HCT116 (cell line): ENCODE results near the gene ZNF785. TPM values are rescaled to one million over a fixed set of nuclear protein-coding genes. Genes with fewer than 3 reads are reported as not detected.
A peak's percentile ranks its signal among the peaks of the same experiment; 100 is the strongest.
"Not testable (repeated sequence)": the region's sequence is repeated elsewhere in the genome, so short reads cannot be mapped to it uniquely, and the experiment has no call there.

Experiments
- ATAC-seq: fragments of 200-7000 bp; cut with Tn5 transposase; 2 replicates; pipeline ENCODE4 v1.9.1; 2020; ENCODE audit warnings: mild to moderate bottlenecking, moderate library complexity
- BruUV-seq: library from RNA; stranded (reverse); fragments of 400-500 nt; replicated peaks from 2 replicates; lab custom pipeline; 2021; lab: Mats Ljungman, UMichigan
- CTCF ChIA-PET: fragments of 300-600 bp; sonication (Branson Sonifier 250); formaldehyde crosslinking; loops from one replicate; lab custom pipeline; 2021; ENCODE audit warnings: antibody characterized with exemption; lab: Charles Lee
- POLR2A ChIA-PET: fragments of 300-600, 350-600 bp; sonication (Branson Sonifier 250); formaldehyde crosslinking; loops from one replicate; lab custom pipeline; 2021; ENCODE audit warnings: antibody characterized with exemption; lab: Charles Lee
- RAD21 ChIA-PET, 2 experiments: fragments of 300-600 bp; sonication (Branson Sonifier 250); formaldehyde crosslinking; loops; one replicate each; lab custom pipeline; 2023; ENCODE audit warnings: low total read pairs in 2 of 2; ENCODE audit not compliant: uncharacterized antibody in 2 of 2, unreplicated experiment in 2 of 2, low non-redundant PET in 1 of 2; lab: Charles Lee
- DNase-seq: peaks from one replicate; pipeline ENCODE4 v3.0.0-alpha.2; 2010; ENCODE audit warnings: low read depth, low spot score
- H2AFZ ChIP-seq: fragments of 200-600 bp; shearing (Covaris generic), sonication (generic); 2 replicates; pipeline ENCODE4 v1.6.1; 2017; ENCODE audit warnings: low read depth, mixed run types, mixed read lengths, antibody characterized with exemption, low read length; ENCODE audit not compliant: poor library complexity, severe bottlenecking
- H3K27ac ChIP-seq: 2 replicates; pipeline ENCODE4 v1.5.1; 2012; ENCODE audit warnings: low read depth, low read length
- H3K27me3 ChIP-seq: fragments of 200-600 bp; sonication (generic); 2 replicates; pipeline ENCODE4 v1.6.1; 2016; ENCODE audit warnings: mixed run types, low read length, mixed read lengths; ENCODE audit not compliant: insufficient read depth
- H3K36me3 ChIP-seq, 2 experiments: fragments of 200-500 bp in 1 of 2; fragments of 200-600 bp in 1 of 2; sonication (Bioruptor generic) in 1 of 2; sonication (generic) in 1 of 2; 2 replicates each; pipeline versions ENCODE4 v1.5.1 to v1.6.1; 2014 to 2016; ENCODE audit warnings: low read length in 2 of 2, inconsistent platforms in 1 of 2, mixed read lengths in 1 of 2, mixed run types in 1 of 2; ENCODE audit not compliant: insufficient read depth in 2 of 2, control insufficient read depth in 1 of 2
- H3K4me1 ChIP-seq, 2 experiments: fragments of 200-600 bp in 1 of 2; sonication (generic) in 1 of 2; 2 replicates each; pipeline versions ENCODE4 v1.5.1 to v1.6.1; 2012 to 2017; ENCODE audit warnings: low read length in 2 of 2, inconsistent platforms in 1 of 2, mild to moderate bottlenecking in 1 of 2, mixed read lengths in 1 of 2, mixed run types in 1 of 2, moderate library complexity in 1 of 2; ENCODE audit not compliant: insufficient read depth in 2 of 2, control insufficient read depth in 1 of 2
- H3K4me2 ChIP-seq: fragments of 200-600 bp; sonication (generic); 2 replicates; pipeline ENCODE4 v1.6.1; 2017; ENCODE audit warnings: mixed run types, low read length, mixed read lengths
- H3K4me3 ChIP-seq, 2 experiments: fragments of 200-600 bp in 1 of 2; sonication (generic) in 1 of 2; replicated peaks in 1 of 2; 2 replicates each; pipeline ENCODE4 v1.5.1; 2011 to 2016; ENCODE audit warnings: low read length in 2 of 2, control low read depth in 1 of 2, low read depth in 1 of 2, mild to moderate bottlenecking in 1 of 2, mixed read lengths in 1 of 2, mixed run types in 1 of 2
- H3K79me2 ChIP-seq: fragments of 200-600 bp; sonication (generic); 2 replicates; pipeline ENCODE4 v1.6.1; 2017; ENCODE audit warnings: mild to moderate bottlenecking, mixed run types, low read length, moderate library complexity, mixed read lengths; ENCODE audit not compliant: insufficient read depth
- H3K9ac ChIP-seq: fragments of 200-600 bp; sonication (generic); 2 replicates; pipeline ENCODE4 v1.6.1; 2016; ENCODE audit warnings: low read length, mixed read lengths
- H3K9me2 ChIP-seq: fragments of 200-600 bp; sonication (generic), shearing (Covaris generic); 2 replicates; pipeline ENCODE4 v1.6.1; 2017; ENCODE audit warnings: mixed run types, mild to moderate bottlenecking, moderate library complexity; ENCODE audit not compliant: insufficient read depth
- H3K9me3 ChIP-seq, 2 experiments: fragments of 200-500 bp in 1 of 2; fragments of 200-600 bp in 1 of 2; sonication (Bioruptor generic) in 1 of 2; sonication (generic) in 1 of 2; 2 replicates each; pipeline ENCODE4 v1.6.1; 2014 to 2017; ENCODE audit warnings: low read length in 2 of 2, mixed read lengths in 2 of 2, inconsistent platforms in 1 of 2, low read depth in 1 of 2, mild to moderate bottlenecking in 1 of 2, mixed run types in 1 of 2, moderate library complexity in 1 of 2; ENCODE audit not compliant: control insufficient read depth in 1 of 2, insufficient read depth in 1 of 2
- H4K20me1 ChIP-seq: fragments of 200-600 bp; sonication (generic), shearing (Covaris generic); 2 replicates; pipeline ENCODE4 v1.6.1; 2017; ENCODE audit warnings: mixed run types, mild to moderate bottlenecking, moderate library complexity; ENCODE audit not compliant: insufficient read depth
- CEBPB ChIP-seq: IDR thresholded peaks from 2 replicates; pipeline ENCODE4 v1.6.1; 2012; ENCODE audit warnings: low read depth
- ELF1 ChIP-seq: IDR thresholded peaks from 2 replicates; pipeline ENCODE4 v1.6.1; 2012; ENCODE audit warnings: low read depth, borderline replicate concordance
- POLR2AphosphoS5 ChIP-seq: IDR thresholded peaks from 2 replicates; pipeline ENCODE4 v1.6.1; 2011; ENCODE audit warnings: mild to moderate bottlenecking, low read depth, low read length, moderate library complexity
- SIN3A ChIP-seq: IDR thresholded peaks from 2 replicates; pipeline ENCODE4 v1.6.1; 2012; ENCODE audit warnings: low read depth
- ZFX ChIP-seq: fragments of 450-650 bp; IDR thresholded peaks from 2 replicates; pipeline ENCODE4 v1.6.1; 2017
- intact Hi-C: fragments of 100-400 bp; cut with micrococcal nuclease; formaldehyde crosslinking; loops from 2 replicates; pipeline ENCODE4 v1.10.0; 2022
- total RNA-seq: library from RNA; stranded (reverse); gene quantifications from one replicate; pipeline ENCODE4 v1.2.1, GENCODE V29; 2021; ENCODE audit not compliant: unreplicated experiment
- TF ChIP-seq, protein P1 (sequence below), 3 experiments: fragments of 200-600 bp in 1 of 3; sonication (generic) in 1 of 3; IDR thresholded peaks in 2 of 3; conservative IDR thresholded peaks in 1 of 3; 2 replicates each; pipeline ENCODE4 v1.5.1; 2012 to 2017; ENCODE audit warnings: low read depth in 2 of 3, low read length in 2 of 3, antibody characterized with exemption in 1 of 3, borderline replicate concordance in 1 of 3, control low read depth in 1 of 3, mild to moderate bottlenecking in 1 of 3, mixed read lengths in 1 of 3, mixed run types in 1 of 3, moderate library complexity in 1 of 3; ENCODE audit not compliant: insufficient read depth in 1 of 3

ZNF785 gene
- total RNA-seq, 1 experiment from 2014 or later, result 0.15 TPM

DNA sequence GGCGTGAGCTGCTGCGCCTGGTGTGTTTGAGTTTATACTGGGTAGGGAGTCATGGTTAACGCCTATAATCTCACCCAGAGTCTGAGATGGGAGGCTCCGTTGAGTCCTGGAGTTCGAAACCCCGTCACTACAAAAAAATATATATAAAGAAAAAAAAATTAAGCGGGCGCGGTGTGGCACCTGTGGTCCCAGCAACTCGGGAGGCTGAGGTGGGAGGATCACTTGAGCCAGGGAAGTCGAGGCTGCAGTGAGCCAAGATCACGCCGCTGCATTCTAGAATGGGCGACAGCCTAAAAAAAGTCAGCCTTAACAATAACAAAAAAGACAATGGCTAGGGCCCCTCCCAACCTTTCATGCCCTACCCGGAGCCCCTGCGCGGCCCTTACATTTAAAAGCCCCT, 48.0 kb upstream of the ZNF785 start:
- POLR2A ChIA-PET, result interaction anchor here (0.8 to 1.4 kb wide), 8 partner anchors 17 to 262 kb away, joined by 3 to 12 read pairs (median 4); partner anchors contain the start of genes DCTPP1, PRR14, ZNF689 and ZNF747
- Histone ChIP-seq H3K4me1 (peaks cover 8 to 41% of the 10 kb centered on the region in 2 experiments; a peak in 3 of 4 replicates), H2AFZ (no peak overlapping the region), H3K9ac (peak overlapping the region; percentile 98), H3K9me3 (no peaks in the 10 kb centered on the region), H3K4me2 (peak overlapping the region; percentile 90), H3K27ac (peak overlapping the region; percentile 89), H3K36me3 (no peaks in the 10 kb centered on the region), H3K79me2 (peaks cover 13% of the 10 kb centered on the region), H4K20me1 (no peaks in the 10 kb centered on the region), H3K9me2 (no peaks in the 10 kb centered on the region), H3K27me3 (no peaks in the 10 kb centered on the region), H3K4me3 (peak overlapping the region; percentile 76 to 88)
- intact Hi-C loops, result no loop called here
- DNase-seq, result no peak
- BruUV-seq, result TSS peak; percentile 98
- CTCF ChIA-PET, result interaction anchor here (0.7 to 3.9 kb wide), 9 partner anchors 17 to 490 kb away, joined by 3 to 24 read pairs (median 4); partner anchors contain the start of genes DCTPP1, FBRS and PRR14
- RAD21 ChIA-PET, result interaction anchor here in 1 of 2 experiments (0.6 to 0.9 kb wide), 2 partner anchors 204 to 962 kb away, joined by 3 to 5 read pairs; partner anchors contain the start of gene DCTPP1
- TF ChIP-seq ZFX (no peak), CEBPB (no peak), POLR2AphosphoS5 (no peak), SIN3A (no peak), ELF1 (no peak)
- TF ChIP-seq, protein P1, sequence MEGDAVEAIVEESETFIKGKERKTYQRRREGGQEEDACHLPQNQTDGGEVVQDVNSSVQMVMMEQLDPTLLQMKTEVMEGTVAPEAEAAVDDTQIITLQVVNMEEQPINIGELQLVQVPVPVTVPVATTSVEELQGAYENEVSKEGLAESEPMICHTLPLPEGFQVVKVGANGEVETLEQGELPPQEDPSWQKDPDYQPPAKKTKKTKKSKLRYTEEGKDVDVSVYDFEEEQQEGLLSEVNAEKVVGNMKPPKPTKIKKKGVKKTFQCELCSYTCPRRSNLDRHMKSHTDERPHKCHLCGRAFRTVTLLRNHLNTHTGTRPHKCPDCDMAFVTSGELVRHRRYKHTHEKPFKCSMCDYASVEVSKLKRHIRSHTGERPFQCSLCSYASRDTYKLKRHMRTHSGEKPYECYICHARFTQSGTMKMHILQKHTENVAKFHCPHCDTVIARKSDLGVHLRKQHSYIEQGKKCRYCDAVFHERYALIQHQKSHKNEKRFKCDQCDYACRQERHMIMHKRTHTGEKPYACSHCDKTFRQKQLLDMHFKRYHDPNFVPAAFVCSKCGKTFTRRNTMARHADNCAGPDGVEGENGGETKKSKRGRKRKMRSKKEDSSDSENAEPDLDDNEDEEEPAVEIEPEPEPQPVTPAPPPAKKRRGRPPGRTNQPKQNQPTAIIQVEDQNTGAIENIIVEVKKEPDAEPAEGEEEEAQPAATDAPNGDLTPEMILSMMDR (IDR thresholded peaks at IDR 0.05 in 2 of 3, conservative IDR thresholded peaks at IDR 0.05 in 1 of 3; ENCODE audit: borderline replicate concordance in 1 of 3, insufficient read depth in 1 of 3, low read depth in 2 of 3, low read length in 2 of 3), result no peak
- no peak for ATAC-seq

DNA sequence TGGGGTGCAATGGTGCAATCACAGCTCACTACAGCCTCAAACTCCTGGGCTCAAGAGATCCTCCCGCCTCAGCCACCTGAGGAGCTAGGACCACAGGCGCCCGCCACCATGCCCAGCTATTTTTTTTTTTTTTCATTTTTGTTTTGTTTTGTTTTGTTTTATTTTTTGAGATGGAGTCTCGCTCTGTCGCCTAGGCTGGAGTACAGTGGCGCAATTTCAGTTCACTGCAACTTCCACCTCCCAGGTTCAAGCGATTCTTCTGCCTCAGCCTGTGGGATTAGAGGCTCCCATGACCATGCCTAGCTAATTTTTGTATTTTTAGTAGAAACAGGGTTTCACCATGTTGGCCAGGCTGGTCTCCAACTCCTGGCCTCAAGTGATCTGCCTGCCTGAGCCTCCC, 47.0 kb upstream of the ZNF785 start:
- POLR2A ChIA-PET, BruUV-seq, H3K9me3 ChIP-seq, H3K4me3 ChIP-seq, H2AFZ ChIP-seq, DNase-seq, H3K27ac ChIP-seq, H3K9ac ChIP-seq, H3K27me3 ChIP-seq, H3K9me2 ChIP-seq, H4K20me1 ChIP-seq, ATAC-seq, intact Hi-C loops, H3K4me2 ChIP-seq, H3K36me3 ChIP-seq: not testable (repeated sequence)
- RAD21 ChIA-PET, result interaction anchor here in 1 of 2 experiments (0.6 kb wide), 1 partner anchor 259 kb away, joined by 4 read pairs; no protein-coding TSS in a partner anchor
- Histone ChIP-seq H3K4me1 (peaks cover 8 to 37% of the 10 kb centered on the region in 2 experiments; a peak in 3 of 4 replicates), H3K79me2 (peaks cover 13% of the 10 kb centered on the region)
- CTCF ChIA-PET, result interaction anchor here (0.6 to 3.9 kb wide), 4 partner anchors 17 to 289 kb away, joined by 3 to 24 read pairs (median 4); partner anchors contain the start of genes DCTPP1 and PRR14
